GM12892 (cell line): ENCODE data around the gene FRMD4B.
A peak's percentile ranks its signal among the peaks of the same experiment; 100 is the strongest.

Source experiments
- DNase-seq: peaks from one replicate; pipeline ENCODE4 v3.0.0; 2011; ENCODE audit not compliant: insufficient read length
- FAIRE-seq: peaks from 2 replicates; lab custom pipeline; 2011; peaks lifted over from hg19 to GRCh38; lab: Jason Lieb, UNC
- POLR2A ChIP-seq: IDR thresholded peaks from 2 replicates; pipeline ENCODE4 v1.6.1; 2011; ENCODE audit warnings: low read depth, low read length, control low read depth
- POLR2AphosphoS5 ChIP-seq: IDR thresholded peaks from 2 replicates; pipeline ENCODE4 v1.6.1; 2011; ENCODE audit warnings: low read depth, low read length, control low read depth
- TAF1 ChIP-seq: IDR thresholded peaks from 2 replicates; pipeline ENCODE4 v1.6.1; 2011; ENCODE audit warnings: low read depth, mild to moderate bottlenecking, control low read depth, low read length, borderline replicate concordance

The FRMD4B gene

GRCh38 chr3:69309814-69310213 is 76.1 kb downstream of the FRMD4B start:
- FAIRE-seq = peak; percentile 62
- TF ChIP-seq POLR2AphosphoS5 (no peak), POLR2A (no peak), TAF1 (no peak)
- no peak for DNase-seq

GRCh38 chr3:69306239-69307185 is 79.4 kb downstream of the FRMD4B start:
- TF ChIP-seq POLR2AphosphoS5 = no peak
- TF ChIP-seq POLR2A = no peak
- TF ChIP-seq TAF1 = no peak
- DNase-seq (peak; percentile 25), FAIRE-seq (peak; percentile 93)

- FAIRE-seq (no peak), DNase-seq (no peak)
- no peak for TF ChIP-seq TAF1
- no peak for TF ChIP-seq POLR2AphosphoS5
- no peak for TF ChIP-seq POLR2A
Measured at GRCh38 chr3:69305011-69305410, 80.9 kb downstream of the FRMD4B start.

- DNase-seq = no peak
- no peak for TF ChIP-seq TAF1
- no peak for TF ChIP-seq POLR2A
- TF ChIP-seq POLR2AphosphoS5 = no peak
- no peak for FAIRE-seq
Measured at GRCh38 chr3:69304396-69304795, 81.5 kb downstream of the FRMD4B start.

- DNase-seq (no peak), FAIRE-seq (no peak)
- TF ChIP-seq POLR2AphosphoS5 = no peak
- no peak for TF ChIP-seq TAF1
- no peak for TF ChIP-seq POLR2A
Measured at GRCh38 chr3:69300296-69300695, 85.6 kb downstream of the FRMD4B start.

GRCh38 chr3:69299344-69299743 is 86.5 kb downstream of the FRMD4B start:
- FAIRE-seq = no peak
- no peak for DNase-seq
- TF ChIP-seq POLR2AphosphoS5 (no peak), TAF1 (no peak), POLR2A (no peak)

GRCh38 chr3:69297501-69297900 is 88.4 kb downstream of the FRMD4B start:
- no peak for TF ChIP-seq POLR2A
- TF ChIP-seq POLR2AphosphoS5 = no peak
- TF ChIP-seq TAF1 = no peak
- no peak for DNase-seq
- no peak for FAIRE-seq

GRCh38 chr3:69296995-69297394 is 88.9 kb downstream of the FRMD4B start:
- TF ChIP-seq POLR2AphosphoS5 = no peak
- no peak for TF ChIP-seq TAF1
- no peak for TF ChIP-seq POLR2A
- DNase-seq = no peak
- FAIRE-seq = no peak

GRCh38 chr3:69294014-69294766 is 91.7 kb downstream of the FRMD4B start:
- FAIRE-seq (no peak), DNase-seq (no peak)
- TF ChIP-seq POLR2A (no peak), TAF1 (no peak), POLR2AphosphoS5 (no peak)

GRCh38 chr3:69292959-69293574 is 92.8 kb downstream of the FRMD4B start:
- FAIRE-seq (no peak), DNase-seq (no peak)
- no peak for TF ChIP-seq TAF1
- no peak for TF ChIP-seq POLR2A
- TF ChIP-seq POLR2AphosphoS5 = no peak

GRCh38 chr3:69292185-69292584 is 93.7 kb downstream of the FRMD4B start:
- FAIRE-seq (no peak), DNase-seq (no peak)
- TF ChIP-seq TAF1 = no peak
